KBM-7 (cell line): ENCODE results near the gene COL28A1.
"Not testable (repeated sequence)": the region's sequence is repeated elsewhere in the genome, so short reads cannot be mapped to it uniquely, and the experiment has no call there.

Experiments used
- DNase-seq: peaks from one replicate; pipeline ENCODE4 v3.0.0-alpha.2; 2015
- in situ Hi-C: fragments of 300-500 bp; cut with MboI; formaldehyde crosslinking; loops from 2 replicates; pipeline ENCODE4 v1.14.3; 2020; ENCODE audit warnings: low sequenced_read_pairs, low pct_unique_long_range_greater_than_20kb, mixed read lengths

The COL28A1 gene

DNA sequence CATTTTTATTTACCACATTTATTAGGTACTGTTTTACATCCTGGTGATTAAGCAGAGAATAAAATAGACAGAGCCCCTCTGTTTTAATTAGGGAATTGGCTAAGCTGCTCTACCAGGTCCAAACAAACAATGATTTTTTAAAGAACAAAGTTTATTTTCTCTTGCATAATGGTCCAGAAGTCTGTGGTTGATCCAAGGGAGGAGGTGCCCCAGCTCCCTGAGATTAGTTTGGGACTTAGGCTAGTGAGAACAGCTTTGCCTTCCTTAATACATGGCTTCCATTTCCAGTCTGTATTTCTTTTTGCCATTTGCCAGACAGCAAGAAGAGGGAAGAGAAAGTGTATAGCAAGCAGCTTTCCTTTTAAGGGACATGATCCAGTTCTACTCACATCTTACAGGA is 28.1 kb upstream of the COL28A1 start:
- in situ Hi-C loops, result no loop called here
- DNase-seq, result no peak

DNA sequence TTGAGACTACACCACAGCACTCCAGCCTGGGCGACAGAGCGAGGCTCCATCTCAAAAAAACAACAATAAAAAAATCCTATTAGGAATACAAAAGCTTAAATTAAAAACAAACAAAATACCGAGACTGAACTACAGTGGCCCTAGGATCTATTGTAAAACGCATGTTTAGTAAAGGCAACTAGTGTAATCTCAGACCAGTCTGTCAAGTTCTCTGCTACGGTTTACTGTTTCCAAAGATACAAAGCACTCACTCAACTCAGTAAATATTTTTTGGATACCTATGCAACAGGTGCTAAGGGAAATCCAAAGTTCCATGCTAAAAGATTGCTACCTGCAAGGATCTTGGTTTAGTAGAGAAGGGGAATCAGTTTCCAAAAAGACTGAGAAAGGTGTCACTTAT is 27.6 kb upstream of the COL28A1 start:
- in situ Hi-C loops, result no loop called here
- no peak for DNase-seq

DNA sequence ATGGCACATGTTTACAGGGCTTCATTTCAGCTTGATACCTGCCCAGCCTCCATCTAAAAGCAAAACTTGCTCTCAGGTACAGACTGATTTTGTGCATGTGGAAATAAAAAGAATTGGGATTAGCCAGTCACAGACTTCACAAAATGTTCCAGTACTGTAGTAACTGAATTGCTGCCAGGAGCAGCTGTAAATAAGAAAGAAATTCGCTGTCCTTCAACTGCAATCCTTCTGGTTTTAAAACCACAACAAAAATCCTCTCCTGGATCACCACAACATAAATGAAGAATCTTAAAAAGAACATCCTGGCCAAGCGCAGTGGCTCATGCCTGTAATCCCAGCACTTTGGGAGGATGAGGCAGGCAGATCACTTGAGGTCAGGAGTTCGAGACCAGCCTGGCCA is 27.1 kb upstream of the COL28A1 start:
- in situ Hi-C loops, result no loop called here
- DNase-seq, result no peak

DNA sequence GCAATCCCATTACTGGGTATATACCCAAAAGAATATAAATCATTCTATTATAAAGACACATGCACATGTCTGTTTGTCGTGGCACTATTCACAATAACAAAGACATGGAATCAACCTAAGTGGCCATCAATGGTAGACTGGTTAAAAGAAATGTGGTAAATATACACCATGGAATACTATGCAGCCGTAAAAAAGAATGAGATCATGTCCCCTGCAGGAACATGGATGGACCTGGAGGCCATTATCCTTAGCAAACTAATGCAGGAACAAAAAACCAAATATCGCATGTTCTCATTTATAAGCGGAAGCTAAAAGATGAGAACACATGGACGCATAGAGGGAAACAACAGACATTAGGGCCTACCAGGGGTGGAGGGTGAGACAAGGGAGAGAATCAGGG is 25.9 kb upstream of the COL28A1 start:
- in situ Hi-C loops, DNase-seq: not testable (repeated sequence)

DNA sequence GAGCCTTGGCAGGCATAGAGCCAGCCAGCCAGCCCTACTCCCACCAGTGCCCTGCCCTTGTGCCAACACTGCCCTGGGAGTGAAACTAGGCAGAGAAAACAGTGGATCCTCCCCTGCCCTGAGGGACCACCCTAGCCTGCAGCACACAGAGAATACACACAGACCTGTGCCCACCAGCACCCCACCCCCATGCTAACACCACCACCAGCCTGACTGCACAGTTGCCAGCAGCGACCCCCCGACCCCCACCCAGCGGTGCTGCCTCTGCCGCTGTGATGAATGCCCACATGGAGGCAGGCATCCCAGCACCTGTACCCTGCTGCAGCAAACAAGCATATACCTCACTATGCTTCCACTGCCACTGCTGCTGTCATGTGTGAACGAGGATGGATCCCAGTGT is 21.6 kb upstream of the COL28A1 start:
- DNase-seq, result no peak
- in situ Hi-C loops, result no loop called here

DNA sequence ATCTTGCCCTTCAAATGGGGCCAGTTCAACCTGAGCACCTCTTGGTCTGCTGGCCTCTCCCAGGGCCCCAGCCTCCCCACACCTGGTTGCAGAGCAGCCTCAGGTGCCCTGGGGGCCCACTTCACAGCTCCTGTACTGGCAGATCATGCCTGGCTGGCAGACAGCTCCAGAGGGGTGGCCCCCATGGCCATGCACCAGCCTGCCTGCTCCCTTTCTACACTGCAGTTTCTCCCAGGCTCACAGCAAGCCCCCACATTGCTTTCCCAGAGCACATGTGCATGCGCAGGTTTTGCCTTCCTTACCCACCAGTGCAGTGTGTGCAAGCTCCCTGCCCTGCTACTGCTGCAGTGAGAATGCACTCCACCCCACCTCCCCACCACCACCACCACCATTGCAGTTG is 21.2 kb upstream of the COL28A1 start:
- DNase-seq, result no peak
- in situ Hi-C loops, result no loop called here

DNA sequence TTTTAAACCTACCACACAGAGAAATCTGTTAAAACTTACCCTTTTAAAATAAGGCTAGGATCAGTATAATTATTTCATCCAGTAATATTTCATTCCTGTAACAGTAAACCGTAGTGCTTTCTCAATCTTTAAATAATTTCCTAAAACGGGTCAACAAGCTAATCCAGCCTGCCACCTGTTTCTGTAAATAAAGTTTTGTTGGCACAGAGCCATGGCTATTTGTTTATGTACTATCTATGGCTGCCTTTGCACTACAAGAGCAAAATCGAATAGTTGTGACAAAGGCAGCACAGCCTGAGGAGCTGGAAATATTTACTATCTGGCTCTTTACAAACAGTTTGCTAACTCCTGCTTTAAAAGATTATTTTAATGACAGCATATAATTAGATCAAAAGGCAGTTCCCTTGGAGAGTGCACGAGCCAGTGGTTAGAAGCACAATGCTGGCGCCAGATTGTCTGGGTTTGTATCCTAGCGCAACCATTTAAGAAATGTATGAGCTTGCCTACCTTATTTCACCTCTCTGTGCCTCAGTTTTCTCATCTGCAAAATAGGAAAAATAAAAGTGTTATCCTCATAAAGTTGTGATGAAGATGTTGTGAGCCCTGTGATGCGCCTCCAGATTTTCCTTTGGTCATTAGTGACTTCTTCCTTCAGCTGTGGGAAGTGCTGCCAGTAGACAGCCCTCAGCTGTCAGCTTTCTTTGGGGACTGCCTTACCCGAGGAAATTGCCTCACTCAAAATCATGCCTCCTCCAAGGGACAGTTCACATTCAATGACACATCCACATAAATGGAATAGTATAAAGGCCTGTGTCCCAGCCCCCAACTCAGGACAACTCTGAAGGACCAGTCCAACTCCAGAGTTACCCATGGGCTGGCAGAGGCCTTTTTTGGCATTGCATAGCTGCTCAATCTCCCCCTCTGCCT is 19.2 kb upstream of the COL28A1 start:
- no peak for DNase-seq

DNA sequence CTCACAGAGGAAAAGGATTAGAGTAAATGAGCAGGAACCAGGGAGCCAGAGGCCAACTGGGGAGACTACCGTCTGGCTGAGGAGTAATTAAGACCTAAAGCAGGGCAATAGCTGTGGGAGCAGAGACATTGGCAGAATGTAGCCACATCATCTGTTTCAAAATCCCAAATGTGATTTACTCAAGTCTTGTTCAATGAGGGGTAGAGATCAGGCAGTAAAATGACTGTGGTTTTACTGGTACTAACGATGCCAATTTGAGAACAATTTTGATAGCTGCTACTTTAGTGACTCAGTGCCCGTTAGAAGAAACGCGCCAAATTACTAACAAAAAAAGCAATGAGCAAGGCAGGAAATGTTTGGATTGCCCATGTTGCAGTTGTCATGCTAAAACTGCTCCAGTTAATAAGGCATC is 18.4 kb upstream of the COL28A1 start:
- in situ Hi-C loops, result no loop called here
- no peak for DNase-seq

More for the DNA sequence above, 19.2 kb upstream of the COL28A1 start:
- in situ Hi-C loops, result no loop called here

DNA sequence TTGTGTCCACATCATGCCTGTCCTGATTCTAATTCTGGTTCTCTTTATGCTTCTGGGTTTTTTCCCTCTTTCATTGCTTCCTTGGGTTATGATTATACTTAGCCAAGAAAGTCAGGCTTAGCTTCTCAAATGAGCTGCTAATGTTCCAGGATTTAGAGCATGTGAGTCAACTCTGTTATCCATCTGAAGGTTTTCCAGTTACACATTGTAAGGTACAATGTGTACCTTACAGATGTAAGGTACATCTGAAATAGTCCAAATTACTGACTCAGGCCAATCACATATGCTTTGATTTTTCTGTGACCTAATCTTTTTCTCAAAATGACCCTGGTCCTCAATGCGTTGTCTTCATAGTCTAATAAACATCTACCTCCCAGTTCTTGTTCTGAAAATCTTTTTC is 17.7 kb upstream of the COL28A1 start:
- DNase-seq, result no peak
- in situ Hi-C loops, result no loop called here

DNA sequence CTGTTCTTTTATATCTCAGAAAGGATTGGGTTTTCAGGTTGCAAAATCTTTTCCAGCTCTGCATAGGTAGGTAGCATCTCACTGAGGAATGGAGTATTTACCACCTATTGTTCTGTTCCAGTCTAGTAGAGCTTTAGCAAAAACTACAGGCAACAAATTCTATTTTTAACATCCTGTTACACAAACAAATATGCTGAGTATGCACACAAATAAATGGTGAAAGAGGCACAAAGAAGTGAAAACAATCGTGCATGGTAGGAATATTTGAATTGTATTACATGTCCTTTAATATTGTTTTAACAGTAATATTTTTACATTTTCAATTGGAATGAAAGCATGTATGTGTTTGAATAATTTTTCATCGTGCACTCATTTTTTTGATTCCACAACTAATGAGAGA is 16.5 kb upstream of the COL28A1 start:
- DNase-seq, result no peak
- in situ Hi-C loops, result no loop called here

DNA sequence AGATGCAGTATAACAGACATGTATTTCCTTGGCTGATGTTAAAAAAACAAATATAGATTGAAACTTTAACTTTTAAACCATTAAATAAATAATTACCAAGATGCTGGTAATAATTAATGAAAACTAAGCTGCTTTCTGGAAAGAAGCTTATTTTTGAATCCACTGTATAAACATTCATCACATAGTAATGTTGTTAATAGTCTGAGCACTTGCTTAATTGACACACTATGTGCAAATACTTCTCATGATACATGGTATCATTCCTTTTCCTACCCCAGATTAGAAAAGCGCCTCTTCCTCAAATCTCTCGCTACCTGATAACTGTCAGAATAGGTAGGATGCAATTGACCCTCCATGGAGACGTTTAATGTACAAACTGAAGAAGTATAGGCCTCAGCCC is 15.0 kb upstream of the COL28A1 start:
- in situ Hi-C loops, result no loop called here
- no peak for DNase-seq

DNA sequence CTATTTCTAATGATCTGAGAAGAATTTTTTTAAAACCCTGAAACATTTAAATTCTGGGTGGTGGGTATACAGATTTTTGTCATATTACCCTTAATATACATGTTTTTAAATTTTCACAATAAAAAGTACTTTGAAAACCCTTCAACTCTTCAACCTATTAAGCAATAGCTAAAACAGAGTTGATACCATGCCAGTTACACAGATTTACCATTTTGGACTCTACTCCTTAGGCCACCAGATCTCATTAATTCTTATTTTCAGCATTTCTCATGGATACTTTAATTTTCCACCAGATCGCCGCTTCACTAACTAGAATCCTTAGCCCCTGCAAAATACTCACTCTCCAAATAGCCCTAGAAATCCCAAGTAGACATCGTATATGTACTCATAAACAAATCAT is 12.7 kb upstream of the COL28A1 start:
- in situ Hi-C loops, result loop anchor here (25.0 kb wide), 1 partner anchor 461 kb away; no protein-coding TSS in a partner anchor

DNA sequence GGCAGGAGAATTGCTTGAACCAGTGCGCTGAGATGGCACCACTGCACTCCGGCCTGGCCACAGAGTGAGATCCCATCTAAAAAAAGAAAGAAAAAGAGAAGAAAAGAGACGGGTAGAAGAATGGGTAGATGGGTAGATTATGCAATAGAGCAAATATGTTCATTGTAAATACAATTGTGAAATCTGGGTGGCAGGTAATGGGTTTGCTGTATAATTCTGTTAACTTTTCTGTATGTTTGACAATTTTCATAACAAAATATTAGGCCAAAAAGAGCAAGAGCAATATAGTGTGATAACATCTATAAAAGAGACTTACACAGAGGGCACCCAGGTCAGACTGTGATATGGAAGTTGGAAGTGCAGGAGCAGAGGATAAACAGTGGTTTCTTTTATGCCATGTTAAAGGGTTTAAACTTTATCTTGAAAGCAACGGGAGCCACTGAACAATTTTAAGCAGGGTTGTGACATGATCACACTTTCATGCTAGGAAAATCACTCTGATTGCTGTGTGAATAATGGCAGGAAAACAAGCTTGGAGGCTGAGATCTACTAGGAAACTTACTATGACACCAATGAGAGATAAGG is 6.7 kb upstream of the COL28A1 start:
- no peak for DNase-seq

More for the DNA sequence above, 12.7 kb upstream of the COL28A1 start:
- no peak for DNase-seq

DNA sequence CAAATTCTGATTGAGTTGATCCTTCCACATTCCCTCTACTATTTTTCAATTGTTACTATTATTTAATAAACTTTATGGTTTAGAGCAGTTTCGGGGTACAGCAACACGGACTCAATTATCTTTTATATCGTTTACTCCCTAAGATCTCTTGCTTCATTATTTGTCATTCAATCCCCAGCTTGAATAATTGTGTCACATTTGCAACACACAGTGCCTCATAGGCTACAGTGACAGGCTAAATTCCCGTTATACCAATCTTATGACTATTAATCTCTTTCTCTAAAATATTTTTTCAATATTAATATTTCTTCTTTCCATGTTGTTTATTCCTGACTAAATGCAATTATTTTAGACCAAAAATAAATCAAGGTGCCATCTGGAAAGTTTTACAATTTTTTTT is 4.0 kb upstream of the COL28A1 start:
- DNase-seq, result no peak
- in situ Hi-C loops, result loop anchor here (25.0 kb wide), 1 partner anchor 452 kb away; no protein-coding TSS in a partner anchor

More for the DNA sequence above, 6.7 kb upstream of the COL28A1 start:
- in situ Hi-C loops, result loop anchor here (25.0 kb wide), 1 partner anchor 455 kb away; no protein-coding TSS in a partner anchor

DNA sequence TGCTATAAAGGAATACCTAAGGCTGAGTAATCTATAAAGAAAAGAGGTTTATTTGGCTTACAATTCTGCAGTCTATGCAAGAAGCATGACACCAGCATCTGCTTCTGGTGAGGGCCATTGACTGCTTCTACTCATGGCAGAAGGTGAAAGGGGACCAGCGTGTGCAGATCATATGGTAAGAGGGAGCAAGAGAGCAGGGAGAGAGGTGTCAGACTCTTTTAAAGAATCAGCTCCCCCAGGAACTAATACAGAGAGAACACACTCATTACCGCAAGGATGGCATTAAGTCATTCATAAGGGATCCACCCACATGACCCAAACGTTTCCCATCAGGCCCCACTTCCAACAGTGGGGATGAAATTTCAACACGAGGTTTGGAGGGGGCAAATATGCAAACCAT is 3.5 kb upstream of the COL28A1 start:
- in situ Hi-C loops, result loop anchor here (25.0 kb wide), 1 partner anchor 452 kb away; no protein-coding TSS in a partner anchor
- DNase-seq, result no peak

DNA sequence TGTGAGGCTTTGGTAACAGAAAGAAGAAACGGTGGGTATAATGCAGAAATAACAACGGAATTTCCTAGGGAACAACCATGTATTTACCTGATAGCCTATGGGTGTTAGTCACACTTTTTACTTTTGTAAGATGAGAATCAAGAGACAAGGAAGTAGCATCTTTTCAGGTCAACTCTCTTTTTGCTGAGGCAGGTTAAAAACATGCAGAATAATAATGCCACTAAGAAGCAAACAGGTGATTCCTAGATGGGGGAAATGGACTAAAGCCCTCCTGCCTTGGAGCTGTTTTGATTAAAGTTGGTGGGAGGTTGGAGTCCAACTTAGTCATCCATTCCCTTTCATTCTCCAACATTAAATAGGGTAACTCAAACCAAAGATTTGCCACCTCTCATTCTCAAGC is 2.0 kb upstream of the COL28A1 start:
- DNase-seq, result no peak
- in situ Hi-C loops, result loop anchor here (25.0 kb wide), 1 partner anchor 450 kb away; no protein-coding TSS in a partner anchor

DNA sequence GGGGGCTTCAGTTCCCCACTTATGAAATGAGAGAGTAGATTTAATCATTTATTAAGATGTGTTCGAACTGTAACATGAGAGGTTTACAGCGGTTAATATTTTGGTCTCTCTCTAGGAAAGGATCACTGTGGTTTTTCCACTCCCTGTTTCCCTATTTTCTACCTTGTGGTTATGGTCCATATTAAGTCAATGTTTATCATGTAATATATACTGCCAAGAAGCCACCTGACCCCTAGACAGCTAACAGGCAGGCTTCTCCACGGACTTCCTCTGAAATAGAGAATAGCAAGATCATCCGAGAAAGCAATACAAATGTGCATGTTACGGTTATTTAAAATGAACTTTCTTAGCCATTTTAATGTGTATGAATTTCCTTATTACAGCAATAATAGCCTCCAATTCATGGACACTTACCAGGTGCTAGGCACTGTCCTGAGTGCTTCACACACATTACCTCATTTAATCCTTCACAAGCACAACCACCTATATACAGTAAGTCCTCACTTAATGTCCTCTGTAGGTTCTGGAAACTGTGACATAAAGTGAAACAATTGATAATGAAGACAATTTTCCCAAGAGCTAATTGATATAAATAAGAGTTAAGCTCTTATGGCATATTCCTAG is 835 bp upstream of the COL28A1 start:
- DNase-seq, result peak; percentile 7
- in situ Hi-C loops, result loop anchor here (25.0 kb wide), 1 partner anchor 449 kb away; no protein-coding TSS in a partner anchor

DNA sequence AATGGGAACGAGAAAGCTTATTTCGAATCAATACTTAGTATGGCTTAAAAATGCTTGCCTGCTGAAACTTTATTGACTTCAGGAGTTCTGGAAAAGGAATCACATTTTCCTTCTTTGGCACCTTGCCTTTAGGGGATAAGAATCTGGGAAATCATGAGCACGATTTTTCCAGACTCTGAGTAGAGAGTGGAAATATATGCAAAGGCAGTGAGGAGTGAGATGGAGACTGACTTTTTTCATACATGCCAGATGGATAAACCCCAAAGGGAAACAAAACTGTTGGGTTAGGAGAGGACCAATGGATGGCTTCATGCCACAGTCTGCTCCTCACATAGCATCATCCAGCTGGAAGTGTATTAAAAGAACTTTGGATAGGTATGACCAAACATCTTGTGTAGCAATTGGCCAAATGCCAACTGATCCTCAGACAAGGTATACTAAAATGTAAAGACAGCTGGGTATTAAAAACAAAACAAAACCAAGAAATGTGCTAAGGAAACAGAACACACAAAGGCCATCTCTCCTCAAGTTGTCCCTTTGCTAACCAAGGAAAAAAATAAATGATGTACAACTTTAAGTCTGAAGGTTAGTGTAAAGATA is 1.7 kb downstream of the COL28A1 start:
- in situ Hi-C loops, result loop anchor here (25.0 kb wide), 1 partner anchor 447 kb away; no protein-coding TSS in a partner anchor
- no peak for DNase-seq

DNA sequence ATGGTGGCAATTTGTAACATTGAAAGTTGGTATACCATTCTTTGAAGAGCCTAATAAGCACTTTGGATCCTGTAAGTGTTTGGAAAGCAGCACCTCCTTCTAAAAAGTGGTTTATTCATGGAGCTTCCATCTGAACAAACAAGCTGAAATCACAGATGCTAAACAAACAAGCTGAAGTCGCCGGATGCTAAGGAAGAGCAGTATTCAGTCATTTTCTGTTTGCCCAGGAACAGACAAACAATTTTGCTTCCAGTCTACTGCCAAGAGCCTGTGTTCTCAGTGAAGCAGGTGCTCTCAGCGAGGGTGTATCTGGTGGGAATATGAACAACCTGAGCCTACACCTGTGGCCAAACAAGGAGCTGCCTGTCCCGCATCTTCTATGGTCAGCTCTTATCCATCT is 6.3 kb downstream of the COL28A1 start:
- in situ Hi-C loops, result loop anchor here (25.0 kb wide), 1 partner anchor 442 kb away; no protein-coding TSS in a partner anchor

More for the DNA sequence above, 6.3 kb downstream of the COL28A1 start:
- no peak for DNase-seq
